Osteocyte (in vitro differentiated cells): ENCODE measurements around the gene PHF20. TPM values are rescaled to one million over a fixed set of nuclear protein-coding genes. Genes with fewer than 3 reads are reported as not detected.
A peak's percentile ranks its signal among the peaks of the same experiment; 100 is the strongest.
"Not testable (repeated sequence)": the region's sequence is repeated elsewhere in the genome, so short reads cannot be mapped to it uniquely, and the experiment has no call there.

Experiments used
- DNase-seq: peaks from one replicate; pipeline ENCODE4 v3.0.0; 2021; ENCODE audit warnings: mixed read lengths; ENCODE audit not compliant: unreplicated experiment; ENCODE audit errors: extremely low spot score
- H3K27ac Mint-ChIP-seq: one replicate; pipeline ENCODE4 v1.8.0; 2021; ENCODE audit warnings: mild to moderate bottlenecking, mixed read lengths; ENCODE audit not compliant: unreplicated experiment
- H3K27me3 Mint-ChIP-seq: one replicate; pipeline ENCODE4 v1.8.0; 2021; ENCODE audit warnings: mixed read lengths; ENCODE audit not compliant: unreplicated experiment
- H3K36me3 Mint-ChIP-seq: one replicate; pipeline ENCODE4 v1.8.0; 2021; ENCODE audit warnings: mixed read lengths; ENCODE audit not compliant: unreplicated experiment
- H3K4me1 Mint-ChIP-seq: one replicate; pipeline ENCODE4 v1.8.0; 2021; ENCODE audit warnings: mixed read lengths; ENCODE audit not compliant: unreplicated experiment
- H3K4me3 Mint-ChIP-seq: one replicate; pipeline ENCODE4 v1.8.0; 2021; ENCODE audit warnings: mild to moderate bottlenecking, moderate library complexity, mixed read lengths; ENCODE audit not compliant: unreplicated experiment
- H3K9me3 Mint-ChIP-seq: one replicate; pipeline ENCODE4 v1.8.0; 2021; ENCODE audit warnings: mixed read lengths; ENCODE audit not compliant: unreplicated experiment
- total RNA-seq: library from RNA; stranded (reverse); gene quantifications from 2 replicates; pipeline ENCODE4 v1.2.1, GENCODE V29; 2021
- TF ChIP-seq, protein P1 (sequence below): fragments of 200-600 bp; sonication (generic); IDR thresholded peaks from 2 replicates; pipeline ENCODE4 v1.5.0; 2021; ENCODE audit warnings: antibody characterized with exemption, mild to moderate bottlenecking, moderate library complexity

The PHF20 gene
- total RNA-seq, 1 donor from 2014 or later: 38.1 TPM

DNA sequence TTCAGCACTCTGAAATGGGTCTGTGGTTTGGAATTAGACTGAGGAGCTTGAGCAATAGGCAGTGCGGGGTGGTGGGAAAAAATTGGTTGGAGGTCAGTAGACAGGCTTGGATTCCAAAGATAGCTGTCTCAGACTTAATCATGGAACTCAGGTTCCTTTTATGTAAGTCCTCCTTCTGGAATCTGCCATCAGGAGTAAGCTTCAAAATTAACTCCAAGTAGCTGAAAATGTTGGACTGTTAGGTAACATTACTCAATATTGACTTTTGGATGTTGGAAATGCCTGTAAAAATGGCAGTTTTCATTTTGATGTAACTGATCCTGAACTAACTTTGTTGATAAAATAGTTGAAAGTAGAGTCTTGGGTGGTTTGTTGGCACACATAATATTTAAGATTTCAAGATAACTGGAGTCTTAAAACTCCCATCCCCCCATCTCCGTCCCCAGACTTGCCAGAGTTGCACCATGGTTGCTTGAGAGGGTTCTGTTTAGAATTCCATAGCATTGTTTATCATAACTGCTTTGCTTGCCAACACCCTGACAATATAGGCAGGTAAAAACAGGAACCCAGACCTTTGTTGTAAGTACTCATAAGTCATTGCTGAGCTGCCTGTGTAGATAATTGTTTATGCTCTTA lies 83.0 kb downstream of the PHF20 start:
- Mint-ChIP-seq H3K4me1 (peaks cover 7% of the 10 kb centered on the region), H3K9me3 (no peaks in the 10 kb centered on the region), H3K36me3 (peaks cover 27% of the 10 kb centered on the region), H3K27ac (no peak overlapping the region), H3K27me3 (no peaks in the 10 kb centered on the region), H3K4me3 (no peak overlapping the region)
- TF ChIP-seq, protein P1, sequence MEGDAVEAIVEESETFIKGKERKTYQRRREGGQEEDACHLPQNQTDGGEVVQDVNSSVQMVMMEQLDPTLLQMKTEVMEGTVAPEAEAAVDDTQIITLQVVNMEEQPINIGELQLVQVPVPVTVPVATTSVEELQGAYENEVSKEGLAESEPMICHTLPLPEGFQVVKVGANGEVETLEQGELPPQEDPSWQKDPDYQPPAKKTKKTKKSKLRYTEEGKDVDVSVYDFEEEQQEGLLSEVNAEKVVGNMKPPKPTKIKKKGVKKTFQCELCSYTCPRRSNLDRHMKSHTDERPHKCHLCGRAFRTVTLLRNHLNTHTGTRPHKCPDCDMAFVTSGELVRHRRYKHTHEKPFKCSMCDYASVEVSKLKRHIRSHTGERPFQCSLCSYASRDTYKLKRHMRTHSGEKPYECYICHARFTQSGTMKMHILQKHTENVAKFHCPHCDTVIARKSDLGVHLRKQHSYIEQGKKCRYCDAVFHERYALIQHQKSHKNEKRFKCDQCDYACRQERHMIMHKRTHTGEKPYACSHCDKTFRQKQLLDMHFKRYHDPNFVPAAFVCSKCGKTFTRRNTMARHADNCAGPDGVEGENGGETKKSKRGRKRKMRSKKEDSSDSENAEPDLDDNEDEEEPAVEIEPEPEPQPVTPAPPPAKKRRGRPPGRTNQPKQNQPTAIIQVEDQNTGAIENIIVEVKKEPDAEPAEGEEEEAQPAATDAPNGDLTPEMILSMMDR: no peak
- no peak for DNase-seq

DNA sequence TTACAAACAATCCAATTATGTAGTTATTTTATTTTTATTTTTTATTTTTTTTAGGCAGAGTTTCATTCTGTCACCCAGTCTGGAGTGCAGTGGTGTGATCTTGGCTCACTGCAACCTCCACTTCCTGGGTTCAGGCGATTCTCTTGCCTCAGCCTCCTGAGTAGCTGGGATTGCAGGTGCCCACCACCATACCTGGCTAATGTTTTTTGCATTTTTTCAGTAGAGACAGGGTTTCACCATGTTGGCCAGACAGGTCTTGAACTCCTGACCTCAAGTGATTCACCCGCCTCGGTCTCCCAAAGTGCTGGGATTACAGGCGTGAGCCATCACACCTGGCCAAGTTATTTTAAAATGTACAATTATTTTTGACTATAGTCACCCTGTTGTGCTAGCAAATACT lies 83.8 kb downstream of the PHF20 start:
- H3K36me3 Mint-ChIP-seq: peaks cover 27% of the 10 kb centered on the region
- H3K27ac Mint-ChIP-seq, H3K4me1 Mint-ChIP-seq, H3K27me3 Mint-ChIP-seq, DNase-seq, H3K9me3 Mint-ChIP-seq, H3K4me3 Mint-ChIP-seq: not testable (repeated sequence)

DNA sequence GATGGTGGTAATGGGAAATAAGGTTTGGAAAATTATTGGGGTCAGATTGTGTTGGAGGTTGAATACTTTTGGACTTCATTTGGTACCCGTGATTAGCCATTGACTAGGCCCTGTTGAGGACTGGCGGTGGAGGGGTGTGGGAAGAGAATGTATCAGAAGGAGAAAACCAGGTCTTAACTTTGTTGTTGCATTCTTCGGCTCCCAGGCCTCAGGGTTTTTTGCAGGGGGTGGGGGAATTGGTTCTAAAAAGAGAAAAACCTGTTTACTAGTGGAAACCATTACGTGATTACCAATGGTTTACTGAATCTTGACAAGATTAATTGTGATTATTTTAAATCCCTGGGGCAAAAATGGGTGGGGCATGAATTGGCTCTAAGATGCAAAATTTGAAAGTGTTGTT lies 85.1 kb downstream of the PHF20 start:
- peaks cover 23% of the 10 kb centered on the region for H3K36me3 Mint-ChIP-seq
- H3K4me3 Mint-ChIP-seq: no peak overlapping the region
- TF ChIP-seq, protein P1: no peak

DNA sequence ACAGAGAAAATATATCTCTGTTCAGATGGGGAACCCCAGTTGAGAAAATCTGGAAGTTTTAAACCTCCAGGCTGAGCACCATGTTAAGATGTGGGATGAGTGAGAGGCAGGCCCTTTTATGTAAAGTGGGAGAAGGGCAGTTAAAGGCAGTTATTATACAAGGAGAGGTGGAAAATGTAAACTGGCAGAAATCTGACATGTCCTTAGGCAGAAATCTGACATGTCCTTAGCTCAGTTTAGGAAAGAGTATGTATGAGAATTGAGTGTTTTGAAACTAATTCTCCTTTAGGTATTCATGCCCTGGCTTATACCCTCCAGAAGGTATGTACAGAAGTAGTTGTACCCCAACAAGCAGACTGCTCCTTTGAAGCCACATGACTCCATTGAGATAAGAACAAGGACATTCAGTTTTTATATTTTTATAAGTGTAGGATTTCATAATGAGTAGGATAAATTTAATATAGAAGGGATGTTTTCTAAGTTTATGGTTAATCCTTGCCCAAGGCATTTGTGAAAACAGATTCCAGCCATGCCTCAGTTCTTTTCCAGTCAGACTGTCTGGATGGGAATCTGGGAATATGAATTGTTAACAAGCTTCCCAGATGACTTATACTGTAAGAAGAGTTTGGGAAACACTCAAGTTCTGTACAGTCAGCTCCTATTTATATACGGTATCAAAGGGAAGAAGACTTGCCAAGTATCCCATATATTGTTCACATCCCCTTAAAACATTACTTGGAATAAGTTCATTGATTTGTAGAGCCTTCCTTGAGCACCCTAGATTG lies 94.8 kb downstream of the PHF20 start:
- peak overlapping the region; percentile 82 for H3K27ac Mint-ChIP-seq
- no peak for DNase-seq

More for the DNA sequence above, 85.1 kb downstream of the PHF20 start:
- peaks cover 6% of the 10 kb centered on the region for H3K4me1 Mint-ChIP-seq
- H3K27me3 Mint-ChIP-seq: no peaks in the 10 kb centered on the region
- no peak overlapping the region for H3K27ac Mint-ChIP-seq
- DNase-seq: no peak
- H3K9me3 Mint-ChIP-seq: no peaks in the 10 kb centered on the region

DNA sequence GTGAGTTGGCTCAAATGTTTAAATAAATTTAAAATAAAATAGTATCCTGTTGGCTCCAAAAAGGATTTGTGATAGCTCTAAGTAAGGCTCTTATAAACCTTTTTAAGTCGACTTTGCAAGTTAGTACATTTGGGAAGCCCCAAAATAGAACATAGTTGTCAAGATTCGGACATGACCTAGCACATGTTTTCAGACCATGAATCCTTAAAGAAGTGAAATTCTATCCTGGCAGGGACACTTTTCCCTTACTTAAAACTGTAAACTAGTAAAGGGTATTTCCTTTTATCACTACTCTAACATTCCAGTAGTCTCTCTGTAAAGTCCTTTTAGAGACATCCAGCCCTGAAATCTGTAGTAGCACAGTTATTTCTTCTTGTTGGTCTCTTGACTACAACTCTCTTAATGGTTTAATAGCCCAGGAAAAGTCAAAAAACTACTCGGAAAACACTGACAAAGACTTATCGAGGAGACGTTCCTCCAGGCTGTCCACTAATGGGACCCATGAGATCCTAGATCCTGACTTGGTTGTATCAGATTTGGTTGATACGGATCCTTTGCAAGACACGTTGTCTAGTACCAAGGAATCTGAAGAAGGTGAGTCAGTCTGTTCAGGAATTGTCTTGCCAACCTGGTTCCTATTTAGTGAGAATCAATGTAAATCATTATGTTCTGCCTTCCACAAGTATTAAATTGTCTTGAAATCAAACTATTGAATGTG lies 98.9 kb downstream of the PHF20 start:
- H3K27me3 Mint-ChIP-seq: no peaks in the 10 kb centered on the region
- no peak for DNase-seq
- H3K4me1 Mint-ChIP-seq: peaks cover 71% of the 10 kb centered on the region
- no peaks in the 10 kb centered on the region for H3K36me3 Mint-ChIP-seq
- TF ChIP-seq, protein P1: no peak
- H3K27ac Mint-ChIP-seq: peak overlapping the region; percentile 89
- no peaks in the 10 kb centered on the region for H3K9me3 Mint-ChIP-seq
- H3K4me3 Mint-ChIP-seq: peak overlapping the region; percentile 66

More for the DNA sequence above, 94.8 kb downstream of the PHF20 start:
- H3K9me3 Mint-ChIP-seq: no peaks in the 10 kb centered on the region
- H3K27me3 Mint-ChIP-seq: no peaks in the 10 kb centered on the region
- peaks cover 4% of the 10 kb centered on the region for H3K36me3 Mint-ChIP-seq
- H3K4me3 Mint-ChIP-seq: no peak overlapping the region
- TF ChIP-seq, protein P1: no peak
- peaks cover 43% of the 10 kb centered on the region for H3K4me1 Mint-ChIP-seq
